VCaP (cell line): ENCODE results near the gene PLEKHG4B.

Source experiments
- H3K27ac ChIP-seq: fragments of 450-650 bp; 2 replicates; pipeline ENCODE4 v1.5.1; 2017
- CTCF ChIP-seq: fragments of 450-650 bp; conservative IDR thresholded peaks from 2 replicates; pipeline ENCODE4 v1.5.1; 2017; ENCODE audit warnings: mild to moderate bottlenecking, moderate library complexity

The PLEKHG4B gene

GRCh38 chr5:171801-172331, 79.9 kb downstream of the PLEKHG4B start:
- H3K27ac ChIP-seq: no peak overlapping the region
- TF ChIP-seq CTCF: no peak

DNA sequence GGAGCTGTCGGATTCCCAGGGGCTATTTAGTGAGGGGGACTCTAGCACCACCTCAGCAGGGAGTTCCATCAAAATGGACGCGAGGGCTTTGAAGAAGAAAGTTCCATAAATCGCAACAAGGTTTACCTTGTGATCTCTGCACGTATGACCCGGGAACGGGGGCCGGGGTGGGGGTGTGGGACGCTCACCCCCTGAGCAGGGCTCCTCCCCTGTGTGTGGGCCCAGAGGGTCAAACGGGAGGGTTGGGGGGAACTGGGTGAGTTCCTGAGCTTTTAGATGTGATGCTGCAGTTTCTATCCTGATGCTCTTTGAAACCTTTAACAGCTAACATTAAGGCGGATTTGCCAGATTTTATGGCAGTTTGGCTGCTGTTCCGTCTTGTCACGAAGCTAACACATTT, 80.5 kb downstream of the PLEKHG4B start:
- H3K27ac ChIP-seq: no peak overlapping the region
- TF ChIP-seq CTCF: no peak

DNA sequence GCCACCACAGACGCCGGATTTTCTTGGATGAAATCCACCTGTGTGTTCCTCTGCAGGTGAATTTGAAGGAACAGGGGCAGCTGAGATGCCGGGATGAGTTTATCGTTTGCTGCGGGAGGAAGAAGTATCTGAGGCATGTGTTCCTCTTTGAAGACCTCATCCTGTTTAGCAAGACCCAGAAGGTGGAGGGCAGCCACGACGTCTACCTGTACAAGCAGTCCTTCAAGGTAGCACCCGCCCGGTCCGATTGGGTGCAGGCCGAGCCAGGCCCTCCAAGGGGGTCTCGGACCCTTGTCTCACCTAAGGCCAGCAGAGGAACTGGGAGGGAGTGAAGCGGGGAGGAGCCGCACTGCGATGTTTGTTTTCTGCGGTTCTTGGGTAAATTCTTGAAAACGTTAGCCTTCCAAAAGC, 80.9 kb downstream of the PLEKHG4B start:
- no peak for TF ChIP-seq CTCF
- no peak overlapping the region for H3K27ac ChIP-seq

DNA sequence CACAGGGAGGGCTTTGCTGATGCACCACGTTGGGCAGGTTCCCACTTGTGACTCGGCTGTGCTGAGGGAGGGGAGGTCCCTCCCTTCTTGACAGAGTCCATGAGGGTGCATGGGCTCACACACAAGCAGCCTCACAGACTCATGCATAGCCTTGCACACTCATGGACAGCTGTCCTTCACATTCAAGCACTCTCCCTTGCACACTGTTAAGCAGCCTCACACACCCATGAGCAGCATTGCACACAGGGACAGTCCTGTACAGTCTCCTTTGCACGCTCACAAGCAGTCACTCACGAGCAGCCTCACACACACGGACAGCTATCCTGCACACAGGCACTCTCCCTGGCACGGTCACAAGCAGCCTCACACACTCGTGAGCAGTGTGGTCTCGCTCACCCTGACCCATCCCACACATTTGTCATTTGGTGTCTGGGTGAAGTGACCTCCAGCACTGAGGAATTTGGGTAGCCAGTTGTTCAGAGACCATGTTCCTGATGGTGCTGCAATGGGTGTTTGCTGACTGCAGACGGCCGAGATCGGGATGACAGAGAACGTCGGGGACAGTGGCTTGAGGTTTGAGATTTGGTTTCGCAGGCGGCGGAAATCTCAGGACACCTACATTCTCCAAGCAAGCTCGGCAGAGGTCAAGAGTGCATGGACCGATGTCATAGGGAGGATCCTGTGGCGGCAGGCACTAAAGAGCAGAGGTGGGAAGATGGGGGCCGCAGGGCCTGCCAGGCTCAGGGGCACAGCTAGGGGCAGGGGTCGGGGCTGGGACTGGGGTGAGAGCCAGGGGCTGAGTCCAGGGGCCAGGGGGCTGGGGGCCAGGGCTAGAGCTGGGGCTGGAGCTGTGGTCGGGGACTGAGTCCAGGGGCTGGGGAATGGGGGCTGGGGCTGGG, 81.7 kb downstream of the PLEKHG4B start:
- H3K27ac ChIP-seq: no peak overlapping the region
- TF ChIP-seq CTCF: no peak

- no peak overlapping the region for H3K27ac ChIP-seq
- no peak for TF ChIP-seq CTCF
Measured at GRCh38 chr5:174291-174600, 82.3 kb downstream of the PLEKHG4B start.

DNA sequence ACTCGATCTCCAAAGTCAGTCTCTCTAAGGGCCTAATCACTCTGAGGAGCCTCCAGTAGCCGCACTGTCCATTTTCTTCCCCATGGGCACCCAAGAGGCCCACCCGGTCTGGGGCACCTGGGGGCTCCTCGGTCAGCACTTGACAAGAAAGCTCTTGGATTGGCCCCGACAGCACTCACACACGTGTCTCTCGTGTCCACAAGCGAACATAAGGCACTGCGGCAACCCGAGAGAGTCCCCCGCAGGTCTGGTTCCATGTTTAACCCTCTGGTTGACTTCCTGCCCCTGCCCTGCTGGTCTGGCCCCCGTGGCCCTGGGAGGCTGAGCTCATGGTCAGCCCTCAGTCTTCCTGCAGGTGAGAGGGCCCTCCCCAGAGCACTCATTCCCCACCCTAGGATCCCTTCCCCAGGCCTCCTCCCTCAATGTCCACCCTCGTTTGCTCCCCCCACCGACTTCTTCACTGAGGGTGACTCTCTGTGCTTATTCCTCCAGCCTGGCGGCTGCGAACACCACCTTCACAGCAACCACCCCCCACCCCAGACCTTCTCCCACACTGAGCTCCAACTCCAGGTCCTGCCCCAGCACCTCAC, 83.0 kb downstream of the PLEKHG4B start:
- TF ChIP-seq CTCF: no peak

GRCh38 chr5:176296-176823, 84.4 kb downstream of the PLEKHG4B start:
- no peak for TF ChIP-seq CTCF
- peak overlapping the region; percentile 45 for H3K27ac ChIP-seq

More for the DNA sequence above, 83.0 kb downstream of the PLEKHG4B start:
- no peak overlapping the region for H3K27ac ChIP-seq
